Measurements from ENCODE around the gene PPM1K. TPM values are rescaled to one million over a fixed set of nuclear protein-coding genes. Genes with fewer than 3 reads are reported as not detected.

Gene PPM1K
- total RNA-seq, 2 experiments from 2014 or later, result 40.8 to 42.2 TPM

DNA sequence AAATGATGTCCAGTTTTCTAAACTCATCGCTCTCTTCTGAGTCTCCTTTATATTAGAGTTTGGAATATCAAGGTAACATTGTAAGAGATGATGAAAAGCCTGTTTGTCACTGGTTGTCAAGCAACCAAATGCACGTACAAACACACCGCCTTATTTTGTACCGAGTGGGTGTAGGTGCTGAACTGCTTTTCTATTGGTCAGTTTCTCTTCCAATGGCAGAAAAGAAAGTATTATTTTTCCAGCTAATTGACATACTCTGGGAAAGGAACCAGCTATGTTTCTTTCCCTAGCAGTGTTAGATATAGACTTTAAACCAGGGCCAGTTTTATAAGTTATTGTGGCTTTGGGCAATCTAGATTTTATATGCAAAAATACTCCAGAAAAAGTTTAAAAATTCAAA is 6.6 kb upstream of the PPM1K start:
- H3K27me3 Mint-ChIP-seq, result no peaks in the 10 kb centered on the region

DNA sequence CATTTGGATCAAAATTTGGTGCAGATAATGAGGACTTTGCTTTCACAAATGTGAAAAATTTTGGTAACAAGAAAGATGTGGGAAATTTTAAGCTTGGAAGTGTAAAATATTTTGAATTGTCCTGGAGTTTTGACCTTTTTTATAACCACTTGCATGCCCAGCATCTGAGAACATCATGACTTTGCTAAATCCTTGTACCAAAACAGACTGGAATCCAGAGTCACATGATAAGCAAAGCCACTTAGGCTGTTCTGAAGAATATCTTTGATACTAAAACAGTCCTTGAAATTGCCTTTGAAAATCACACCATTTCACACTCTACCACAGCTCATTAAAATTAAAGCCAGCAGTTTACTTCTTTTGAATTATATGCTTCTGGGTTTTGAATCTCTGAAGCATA is 2.5 kb upstream of the PPM1K start:
- no peak for DNase-seq
- Mint-ChIP-seq H3K4me1 (peaks cover 19% of the 10 kb centered on the region), H3K27me3 (no peaks in the 10 kb centered on the region), H3K27ac (no peak overlapping the region), H3K36me3 (peaks cover 11% of the 10 kb centered on the region), H3K9me3 (no peaks in the 10 kb centered on the region), H3K4me3 (no peak overlapping the region)

More for the DNA sequence above, 6.6 kb upstream of the PPM1K start:
- H3K4me3 Mint-ChIP-seq, result no peak overlapping the region
- no peaks in the 10 kb centered on the region for H3K36me3 Mint-ChIP-seq
- DNase-seq, result no peak
- no peaks in the 10 kb centered on the region for H3K9me3 Mint-ChIP-seq
- no peak overlapping the region for H3K27ac Mint-ChIP-seq
- H3K4me1 Mint-ChIP-seq, result no peaks in the 10 kb centered on the region

- peaks cover 4% of the 10 kb centered on the region for H3K9me3 Mint-ChIP-seq
- peaks cover 31% of the 10 kb centered on the region for H3K4me1 Mint-ChIP-seq
- H3K27ac Mint-ChIP-seq, result peak overlapping the region; percentile 57
- H3K27me3 Mint-ChIP-seq, result no peaks in the 10 kb centered on the region
- H3K36me3 Mint-ChIP-seq, result peaks cover 22% of the 10 kb centered on the region
- DNase-seq, result no peak
- peak overlapping the region; percentile 98 for H3K4me3 Mint-ChIP-seq
Measured at GRCh38 chr4:88285235-88285653, 883 bp upstream of the PPM1K start.

DNA sequence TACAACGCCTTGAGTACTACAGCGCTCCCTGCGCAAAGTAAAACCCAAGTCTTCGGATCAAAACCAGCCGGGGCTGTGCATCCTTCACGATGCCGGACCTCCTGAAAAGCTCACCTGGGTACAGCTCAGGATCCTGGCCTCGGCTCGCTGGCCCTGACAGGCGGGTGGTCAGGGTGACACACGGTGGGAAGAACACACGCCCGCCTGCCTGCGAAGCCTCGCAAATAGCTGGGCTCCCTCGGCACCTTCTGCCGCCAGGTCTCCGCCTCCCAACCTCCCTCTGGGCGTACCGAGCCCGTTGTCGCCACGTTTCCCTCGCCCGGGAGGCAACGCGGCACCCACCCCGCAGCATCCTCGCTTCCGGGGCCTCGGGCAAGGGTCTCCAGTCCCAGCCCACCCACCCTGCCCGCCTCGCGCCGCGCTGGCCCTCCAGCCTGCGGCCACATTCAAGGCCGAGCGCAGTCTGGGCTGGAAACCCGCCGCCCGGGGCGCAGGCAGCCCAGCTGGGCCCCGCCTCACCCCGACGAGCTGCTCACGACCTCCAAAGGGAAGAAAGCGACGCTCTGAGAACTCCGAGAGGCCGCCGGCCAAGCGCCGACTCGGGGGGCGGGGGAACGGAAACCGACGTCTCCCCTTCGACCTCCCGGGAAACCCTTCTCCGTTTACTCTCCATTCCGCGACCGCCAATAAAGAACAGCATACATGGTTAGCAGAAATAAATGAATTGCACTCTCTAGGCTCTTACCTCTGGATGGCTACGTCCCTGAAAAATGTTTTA is 511 bp downstream of the PPM1K start:
- Mint-ChIP-seq H3K27ac (peak overlapping the region; percentile 99), H3K36me3 (peaks cover 28% of the 10 kb centered on the region), H3K9me3 (peaks cover 8% of the 10 kb centered on the region), H3K27me3 (no peaks in the 10 kb centered on the region), H3K4me1 (peaks cover 38% of the 10 kb centered on the region), H3K4me3 (peak overlapping the region; percentile 98)
- peak; percentile 77 for DNase-seq

- Mint-ChIP-seq H3K4me3 (no peak overlapping the region), H3K27me3 (no peaks in the 10 kb centered on the region), H3K4me1 (peaks cover 47% of the 10 kb centered on the region), H3K27ac (no peak overlapping the region), H3K36me3 (peaks cover 59% of the 10 kb centered on the region), H3K9me3 (peaks cover 14% of the 10 kb centered on the region)
- DNase-seq, result no peak
Measured at GRCh38 chr4:88280228-88280795, 4.0 kb downstream of the PPM1K start.

- peaks cover 60% of the 10 kb centered on the region for H3K36me3 Mint-ChIP-seq
- H3K4me1 Mint-ChIP-seq, result peaks cover 43% of the 10 kb centered on the region
- DNase-seq, result no peak
- H3K4me3 Mint-ChIP-seq, result no peak overlapping the region
- no peaks in the 10 kb centered on the region for H3K27me3 Mint-ChIP-seq
- peaks cover 14% of the 10 kb centered on the region for H3K9me3 Mint-ChIP-seq
- H3K27ac Mint-ChIP-seq, result no peak overlapping the region
Measured at GRCh38 chr4:88277711-88278225, 6.6 kb downstream of the PPM1K start.

DNA sequence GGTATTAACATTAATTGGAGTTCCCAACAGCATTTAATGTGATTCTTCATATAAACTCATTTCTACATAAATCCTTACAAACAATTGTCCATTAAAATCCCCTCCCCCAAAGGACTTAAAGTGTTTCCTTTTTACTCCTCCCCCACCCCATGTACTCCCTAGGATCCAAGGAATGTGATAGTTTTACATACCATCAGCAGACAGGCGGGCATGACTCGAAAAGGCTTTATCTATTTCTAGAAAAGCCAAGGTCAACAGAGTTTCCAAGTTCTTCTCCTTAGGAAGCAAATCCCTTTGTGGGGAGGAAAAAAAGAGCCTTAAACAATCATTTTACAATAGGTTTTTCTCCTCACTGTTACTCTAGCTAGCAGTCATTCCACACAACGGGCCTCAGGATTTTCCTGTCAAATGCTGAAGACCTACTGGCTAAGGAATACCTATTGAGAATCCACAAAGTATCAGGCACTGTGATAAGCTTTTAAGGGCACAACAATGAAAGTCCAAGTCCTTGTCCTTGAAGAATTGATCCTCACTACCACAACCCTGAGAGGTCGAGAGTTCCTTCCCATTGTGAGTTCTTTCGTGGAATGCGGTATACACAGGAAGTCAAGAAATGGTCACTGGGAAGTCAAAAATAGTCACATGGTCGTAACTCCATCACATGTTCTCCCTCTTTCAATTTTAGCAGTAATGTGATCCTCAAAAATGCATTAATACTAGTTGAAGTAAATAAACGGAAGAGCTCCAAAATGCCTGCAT is 7.2 kb downstream of the PPM1K start:
- H3K27me3 Mint-ChIP-seq, result no peaks in the 10 kb centered on the region
- peaks cover 14% of the 10 kb centered on the region for H3K9me3 Mint-ChIP-seq
- H3K4me1 Mint-ChIP-seq, result peaks cover 38% of the 10 kb centered on the region
- H3K4me3 Mint-ChIP-seq, result no peak overlapping the region
- no peak overlapping the region for H3K27ac Mint-ChIP-seq
- no peak for DNase-seq
- peaks cover 54% of the 10 kb centered on the region for H3K36me3 Mint-ChIP-seq

GRCh38 chr4:88275949-88276515 is 8.3 kb downstream of the PPM1K start:
- no peak for DNase-seq
- peaks cover 14% of the 10 kb centered on the region for H3K9me3 Mint-ChIP-seq
- H3K27me3 Mint-ChIP-seq, result no peaks in the 10 kb centered on the region
- H3K27ac Mint-ChIP-seq, result no peak overlapping the region
- peaks cover 33% of the 10 kb centered on the region for H3K4me1 Mint-ChIP-seq
- H3K4me3 Mint-ChIP-seq, result no peak overlapping the region
- peaks cover 48% of the 10 kb centered on the region for H3K36me3 Mint-ChIP-seq

- H3K4me1 Mint-ChIP-seq, result peaks cover 29% of the 10 kb centered on the region
- H3K27me3 Mint-ChIP-seq, result no peaks in the 10 kb centered on the region
- H3K27ac Mint-ChIP-seq, result no peak overlapping the region
- H3K36me3 Mint-ChIP-seq, result peaks cover 46% of the 10 kb centered on the region
- H3K9me3 Mint-ChIP-seq, result peaks cover 13% of the 10 kb centered on the region
- no peak overlapping the region for H3K4me3 Mint-ChIP-seq
- no peak for DNase-seq
Measured at GRCh38 chr4:88275516-88275915, 8.8 kb downstream of the PPM1K start.

DNA sequence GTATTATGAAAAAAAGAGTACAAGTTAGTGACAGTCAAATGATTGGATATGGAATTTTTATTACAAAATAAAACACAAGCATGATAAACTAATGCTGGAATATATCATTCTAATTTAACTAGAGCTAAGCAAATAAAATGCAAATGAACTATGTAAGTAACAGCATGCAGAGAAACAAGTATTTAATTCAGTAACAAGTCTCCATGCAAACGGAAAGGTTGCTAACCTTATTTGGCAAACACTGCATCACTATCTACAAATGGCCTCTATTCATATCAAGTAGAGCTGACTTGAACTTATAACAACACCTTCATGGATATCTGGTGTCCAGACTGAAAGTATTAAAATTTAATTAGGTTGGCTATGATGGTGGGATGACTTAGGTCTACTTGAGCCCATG is 15.4 kb downstream of the PPM1K start:
- Mint-ChIP-seq H3K36me3 (peaks cover 21% of the 10 kb centered on the region), H3K27ac (no peak overlapping the region), H3K4me1 (peaks cover 4% of the 10 kb centered on the region), H3K4me3 (no peak overlapping the region), H3K27me3 (no peaks in the 10 kb centered on the region), H3K9me3 (no peaks in the 10 kb centered on the region)
- DNase-seq, result no peak

DNA sequence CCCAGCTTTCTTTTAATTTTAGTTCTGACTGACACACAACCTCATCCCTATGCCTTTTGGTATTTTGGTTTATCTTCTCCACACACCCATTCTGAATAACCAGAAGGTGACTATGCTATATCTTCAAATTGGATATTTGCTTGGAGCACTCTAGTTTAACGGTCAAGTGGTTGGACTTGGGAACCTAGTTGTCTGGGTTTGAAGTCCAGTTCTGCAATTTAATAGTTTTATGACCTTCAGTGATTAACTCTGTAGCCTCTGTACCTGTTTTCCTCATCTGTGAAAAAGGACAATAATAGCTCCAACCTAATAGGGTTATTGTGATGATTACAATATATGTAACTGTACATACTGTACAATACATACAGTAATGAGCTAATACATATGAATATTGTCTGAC is 20.0 kb downstream of the PPM1K start:
- H3K27me3 Mint-ChIP-seq, result no peaks in the 10 kb centered on the region
- H3K9me3 Mint-ChIP-seq, result no peaks in the 10 kb centered on the region
- no peaks in the 10 kb centered on the region for H3K4me1 Mint-ChIP-seq
- H3K36me3 Mint-ChIP-seq, result peaks cover 25% of the 10 kb centered on the region
- H3K4me3 Mint-ChIP-seq, result no peak overlapping the region
- DNase-seq, result no peak
- H3K27ac Mint-ChIP-seq, result no peak overlapping the region

DNA sequence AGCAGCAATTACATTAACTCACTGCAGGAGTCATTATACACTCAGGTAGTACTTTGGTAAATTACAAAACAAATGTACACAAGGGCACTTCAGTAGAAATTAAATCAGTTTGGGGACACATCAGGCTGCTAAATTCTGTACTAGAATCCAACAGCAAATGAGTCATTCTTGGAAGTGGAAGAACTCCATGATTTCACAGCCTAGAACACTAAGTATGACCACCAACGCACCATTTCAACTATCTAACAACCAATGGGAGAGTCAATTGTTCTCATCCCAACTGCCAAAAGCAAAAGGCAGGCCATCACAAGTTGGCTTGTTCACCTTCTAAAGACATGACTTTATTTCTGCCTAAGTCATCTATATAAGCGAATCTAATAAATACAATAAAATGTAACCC is 26.6 kb downstream of the PPM1K start:
- Mint-ChIP-seq H3K27me3 (no peaks in the 10 kb centered on the region), H3K27ac (no peak overlapping the region), H3K4me1 (no peaks in the 10 kb centered on the region), H3K4me3 (no peak overlapping the region), H3K9me3 (no peaks in the 10 kb centered on the region), H3K36me3 (peaks cover 4% of the 10 kb centered on the region)
- DNase-seq, result no peak

- no peak for DNase-seq
- peaks cover under 1% of the 10 kb centered on the region for H3K36me3 Mint-ChIP-seq
- H3K27ac Mint-ChIP-seq, result no peak overlapping the region
- no peaks in the 10 kb centered on the region for H3K4me1 Mint-ChIP-seq
- H3K4me3 Mint-ChIP-seq, result no peak overlapping the region
- H3K27me3 Mint-ChIP-seq, result no peaks in the 10 kb centered on the region
- no peaks in the 10 kb centered on the region for H3K9me3 Mint-ChIP-seq
Measured at GRCh38 chr4:88255111-88255510, 29.2 kb downstream of the PPM1K start.

GRCh38 chr4:88251924-88252323 is 32.4 kb downstream of the PPM1K start:
- H3K9me3 Mint-ChIP-seq, result no peaks in the 10 kb centered on the region
- no peak overlapping the region for H3K4me3 Mint-ChIP-seq

DNA sequence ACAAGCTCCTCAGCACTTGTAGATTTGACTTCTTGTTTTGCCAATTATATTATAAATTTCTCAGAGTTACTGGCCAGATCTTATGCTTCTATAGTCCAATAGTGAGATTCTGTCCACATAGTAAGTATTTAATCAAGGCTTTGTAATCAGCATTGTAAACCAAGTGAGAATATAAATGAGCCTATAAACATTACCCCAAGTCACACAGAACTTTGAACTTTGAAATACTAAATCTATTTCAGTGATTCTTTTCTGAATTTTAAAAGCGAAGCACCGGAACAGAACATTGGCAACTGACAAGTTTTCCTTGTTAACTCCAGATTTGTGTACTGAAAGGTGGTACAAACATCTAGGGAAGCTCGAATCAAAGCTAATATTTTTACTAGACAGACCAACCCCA is 37.2 kb downstream of the PPM1K start:
- H3K27me3 Mint-ChIP-seq, result no peaks in the 10 kb centered on the region
- no peak for DNase-seq
- H3K36me3 Mint-ChIP-seq, result no peaks in the 10 kb centered on the region

More at GRCh38 chr4:88251924-88252323, 32.4 kb downstream of the PPM1K start:
- Mint-ChIP-seq H3K4me1 (no peaks in the 10 kb centered on the region), H3K27me3 (no peaks in the 10 kb centered on the region), H3K27ac (no peak overlapping the region), H3K36me3 (no peaks in the 10 kb centered on the region)
- no peak for DNase-seq

More for the DNA sequence above, 37.2 kb downstream of the PPM1K start:
- Mint-ChIP-seq H3K4me1 (peaks cover 11% of the 10 kb centered on the region), H3K4me3 (no peak overlapping the region), H3K9me3 (no peaks in the 10 kb centered on the region), H3K27ac (no peak overlapping the region)
